ENCODE data around the gene ZIC2. TPM values are rescaled to one million over a fixed set of nuclear protein-coding genes. Genes with fewer than 3 reads are reported as not detected.

The ZIC2 gene
- total and polyA plus RNA-seq, 2 of the 4 experiments (the other 2 are of a cell fraction) = not detected

DNA sequence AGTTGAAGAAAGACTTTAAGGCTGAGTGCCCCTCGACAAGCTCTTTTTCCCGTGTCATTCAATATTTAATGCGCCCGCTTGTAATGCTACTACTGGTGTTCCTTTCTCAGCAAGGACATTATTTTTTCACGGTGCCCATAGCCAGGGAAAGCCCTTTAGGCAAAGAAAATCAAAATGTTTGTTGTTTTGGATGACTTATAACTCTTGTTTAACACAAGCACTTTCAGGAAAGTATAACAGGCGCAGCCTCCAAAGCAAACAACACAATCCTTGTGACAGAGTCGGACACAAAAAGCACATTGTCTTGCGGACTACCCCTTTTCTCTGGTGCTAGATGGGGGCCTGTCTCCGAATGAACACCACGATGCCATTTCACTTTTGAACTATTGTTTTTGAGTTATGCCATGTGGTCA lies 22.5 kb upstream of the ZIC2 start:
- Histone ChIP-seq H3K9me1 (ENCODE audit: insufficient read depth, low read length) (no peaks in the 10 kb centered on the region), H3K23ac (ENCODE audit: low read depth, low read length) (no peak overlapping the region), H3K4me2 (ENCODE audit: low read depth, low read length) (no peak overlapping the region), H4K91ac (ENCODE audit: insufficient read depth, low read depth, low read length) (no peak overlapping the region), H3K79me1 (ENCODE audit: low read depth in 1 of 2, low read length in 2 of 2) (no peaks in the 10 kb centered on the region), H3K14ac (replicated peaks; ENCODE audit: low read depth, low read length) (no peak overlapping the region), H3K27me3 (ENCODE audit: control insufficient read depth, insufficient read depth, low read length) (peaks cover 85% of the 10 kb centered on the region), H3K4me1 (ENCODE audit: control insufficient read depth, insufficient read depth, low read length) (no peaks in the 10 kb centered on the region), H2AK9ac (replicated peaks; ENCODE audit: low read depth, low read length, poor library complexity) (no peak overlapping the region), H3K4me3 (ENCODE audit: insufficient read depth, low read depth, low read length) (no peak overlapping the region), H2AK5ac (ENCODE audit: low read depth, low read length) (no peak overlapping the region), H3K4ac (ENCODE audit: low read depth, low read length) (no peak overlapping the region), H3K56ac (ENCODE audit: extremely low read depth, insufficient read depth, low read length) (no peak overlapping the region), H2BK120ac (ENCODE audit: low read depth, low read length) (no peak overlapping the region), H4K20me1 (ENCODE audit: insufficient read depth, low read length) (no peaks in the 10 kb centered on the region), H2BK15ac (ENCODE audit: low read depth, low read length) (no peak overlapping the region), H3K36me3 (ENCODE audit: control insufficient read depth, insufficient read depth, low read length) (no peaks in the 10 kb centered on the region), H2AFZ (replicated peaks; ENCODE audit: low read length, poor library complexity) (no peak overlapping the region), H4K5ac (ENCODE audit: low read depth, low read length) (no peak overlapping the region), H3K9me3 (ENCODE audit: control insufficient read depth, insufficient read depth, low read length) (peaks cover 8% of the 10 kb centered on the region; the same call in 1 of the 2 replicates), H3K18ac (ENCODE audit: low read depth, low read length) (no peak overlapping the region), H2BK5ac (ENCODE audit: low read depth, low read length, poor library complexity, severe bottlenecking) (no peak overlapping the region), H3K9ac (ENCODE audit: low read depth, low read length) (no peak overlapping the region), H3K27ac (ENCODE audit: insufficient read depth, low read length) (no peak overlapping the region), H4K8ac (ENCODE audit: low read depth in 2 of 2, low read length in 2 of 2) (no peak overlapping the region), H2BK20ac (ENCODE audit: low read depth, low read length) (no peak overlapping the region)
- ATAC-seq (ENCODE audit: low read depth) (no peak), DNase-seq (no peak)
- BruUV-seq (replicated peaks) = no TSS peak
- POLR2A ChIA-PET (ENCODE audit: unreplicated experiment) = no interaction called here
- no peak for TF ChIP-seq ELK1 (IDR thresholded peaks at IDR 0.05; ENCODE audit: borderline replicate concordance, low read depth, low read length)
- TF ChIP-seq RCOR1 (IDR thresholded peaks at IDR 0.05; ENCODE audit: insufficient replicate concordance, low read length) = no peak
- no peak for TF ChIP-seq MXI1 (IDR thresholded peaks at IDR 0.05; ENCODE audit: borderline replicate concordance, low read depth, low read length)
- no peak for TF ChIP-seq CHD1 (IDR thresholded peaks at IDR 0.05; ENCODE audit: low read depth, low read length)
- no peak for TF ChIP-seq RAD21 (IDR thresholded peaks at IDR 0.05; ENCODE audit: low read length)
- no peak for TF ChIP-seq RFX5 (IDR thresholded peaks at IDR 0.05; ENCODE audit: low read depth, low read length)
- TF ChIP-seq POLR2A (IDR thresholded peaks at IDR 0.05; ENCODE audit: low read depth, low read length) = no peak
- TF ChIP-seq MAFK (IDR thresholded peaks at IDR 0.05; ENCODE audit: low read depth, low read length) = no peak
- no peak for TF ChIP-seq MAZ (IDR thresholded peaks at IDR 0.05; ENCODE audit: borderline replicate concordance, low read depth, low read length)
- no peak for TF ChIP-seq CEBPB (IDR thresholded peaks at IDR 0.05; ENCODE audit: low read depth, low read length)
- TF ChIP-seq SMC3 (IDR thresholded peaks at IDR 0.05; ENCODE audit: low read depth, low read length) = no peak
- no peak for TF ChIP-seq NFE2L2 (IDR thresholded peaks at IDR 0.05; ENCODE audit: low read depth, low read length)
- no peak for TF ChIP-seq CTCF (conservative IDR thresholded peaks at IDR 0.05; ENCODE audit: low read depth, low read length)
- TF ChIP-seq BHLHE40 (IDR thresholded peaks at IDR 0.05; ENCODE audit: low read depth, low read length) = no peak
- no peak for TF ChIP-seq FOS (IDR thresholded peaks at IDR 0.05; ENCODE audit: low read depth, low read length)
- TF ChIP-seq, protein P1, sequence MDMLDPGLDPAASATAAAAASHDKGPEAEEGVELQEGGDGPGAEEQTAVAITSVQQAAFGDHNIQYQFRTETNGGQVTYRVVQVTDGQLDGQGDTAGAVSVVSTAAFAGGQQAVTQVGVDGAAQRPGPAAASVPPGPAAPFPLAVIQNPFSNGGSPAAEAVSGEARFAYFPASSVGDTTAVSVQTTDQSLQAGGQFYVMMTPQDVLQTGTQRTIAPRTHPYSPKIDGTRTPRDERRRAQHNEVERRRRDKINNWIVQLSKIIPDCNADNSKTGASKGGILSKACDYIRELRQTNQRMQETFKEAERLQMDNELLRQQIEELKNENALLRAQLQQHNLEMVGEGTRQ (IDR thresholded peaks at IDR 0.05; ENCODE audit: low read depth, low read length) = no peak
- in situ Hi-C loops (cut with MboI; ENCODE audit: low sequenced_read_pairs) (no loop called here), intact Hi-C loops (cut with micrococcal nuclease) (no loop called here), dilution Hi-C loops (cut with HindIII; ENCODE audit: low sequenced_read_pairs, unreplicated experiment) (no loop called here)
- WGBS, 2 experiments (ENCODE audit: extremely low coverage in 2 of 2, insufficient read length in 1 of 2) = 30% methylated on average over 2 of the region's 10 CpGs; no CpG with 5 or more reads in 1 of the 2 experiments
- CTCF ChIA-PET = no interaction called here

All from IMR-90 (cell line).